HG02610 (cell line): ENCODE data around the gene KRAS.

Experiments used
- ATAC-seq: cut with Tn5 transposase; IDR thresholded peaks from one replicate; pipeline ENCODE4 v1.9.1; 2021; ENCODE audit warnings: mild to moderate bottlenecking, moderate library complexity; ENCODE audit not compliant: unreplicated experiment

The KRAS gene

GRCh38 chr12:25197608-25198007 lies 53.1 kb downstream of the KRAS start:
- ATAC-seq, result no peak

- peak; percentile 96 for ATAC-seq
Observed at GRCh38 chr12:25195056-25195971, 55.4 kb downstream of the KRAS start, which contains the start of the genes DNAI7 and ETFRF1. TSS of gene DNAI7 (minus strand) at chr12:25195160. CDS start at chr12:25195078, 82 bp downstream. TSS of gene ETFRF1 (plus strand) at chr12:25195237. CDS start at chr12:25203957, 8,720 bp downstream.

GRCh38 chr12:25194722-25195055 lies 56.0 kb downstream of the KRAS start:
- no peak for ATAC-seq

- no peak for ATAC-seq
Observed at GRCh38 chr12:25194214-25194613, 56.5 kb downstream of the KRAS start.

GRCh38 chr12:25190793-25191192 lies 59.9 kb downstream of the KRAS start:
- ATAC-seq, result no peak

GRCh38 chr12:25189656-25190055 lies 61.1 kb downstream of the KRAS start:
- ATAC-seq, result no peak

GRCh38 chr12:25187781-25188180 lies 62.9 kb downstream of the KRAS start:
- no peak for ATAC-seq

GRCh38 chr12:25186788-25187402 lies 63.8 kb downstream of the KRAS start:
- peak; percentile 88 for ATAC-seq

GRCh38 chr12:25186038-25186787 lies 64.5 kb downstream of the KRAS start:
- ATAC-seq, result no peak

GRCh38 chr12:25184132-25184531 lies 66.6 kb downstream of the KRAS start:
- no peak for ATAC-seq

- ATAC-seq, result no peak
Observed at GRCh38 chr12:25182765-25183164, 68.0 kb downstream of the KRAS start.

- no peak for ATAC-seq
Observed at GRCh38 chr12:25162866-25163265, 87.9 kb downstream of the KRAS start.

GRCh38 chr12:25156061-25156460 lies 94.7 kb downstream of the KRAS start:
- no peak for ATAC-seq

GRCh38 chr12:25155022-25155576 lies 95.6 kb downstream of the KRAS start:
- ATAC-seq, result peak; percentile 41
